ENCODE measurements around the gene MIS18BP1.

The MIS18BP1 gene

DNA sequence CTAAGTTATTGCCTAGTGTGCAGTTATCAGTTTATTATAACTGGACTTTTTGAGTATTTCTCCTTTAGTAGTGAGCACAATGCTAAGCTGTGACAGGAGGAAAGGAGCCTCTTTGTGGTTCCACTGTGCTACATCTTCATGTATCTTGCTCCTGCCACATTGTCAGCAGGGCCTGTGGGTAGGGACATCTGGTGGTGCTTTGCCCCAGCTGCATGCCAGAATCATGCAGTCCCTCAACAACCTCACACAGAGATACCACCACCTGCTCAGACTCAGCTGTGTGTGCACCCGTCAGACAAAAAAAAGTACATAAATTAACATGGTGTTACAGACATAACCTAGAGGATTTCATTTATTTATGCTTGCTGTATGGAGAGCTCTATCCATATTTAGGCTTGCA, 51.1 kb downstream of the MIS18BP1 start:
- TF ChIP-seq, protein P1, sequence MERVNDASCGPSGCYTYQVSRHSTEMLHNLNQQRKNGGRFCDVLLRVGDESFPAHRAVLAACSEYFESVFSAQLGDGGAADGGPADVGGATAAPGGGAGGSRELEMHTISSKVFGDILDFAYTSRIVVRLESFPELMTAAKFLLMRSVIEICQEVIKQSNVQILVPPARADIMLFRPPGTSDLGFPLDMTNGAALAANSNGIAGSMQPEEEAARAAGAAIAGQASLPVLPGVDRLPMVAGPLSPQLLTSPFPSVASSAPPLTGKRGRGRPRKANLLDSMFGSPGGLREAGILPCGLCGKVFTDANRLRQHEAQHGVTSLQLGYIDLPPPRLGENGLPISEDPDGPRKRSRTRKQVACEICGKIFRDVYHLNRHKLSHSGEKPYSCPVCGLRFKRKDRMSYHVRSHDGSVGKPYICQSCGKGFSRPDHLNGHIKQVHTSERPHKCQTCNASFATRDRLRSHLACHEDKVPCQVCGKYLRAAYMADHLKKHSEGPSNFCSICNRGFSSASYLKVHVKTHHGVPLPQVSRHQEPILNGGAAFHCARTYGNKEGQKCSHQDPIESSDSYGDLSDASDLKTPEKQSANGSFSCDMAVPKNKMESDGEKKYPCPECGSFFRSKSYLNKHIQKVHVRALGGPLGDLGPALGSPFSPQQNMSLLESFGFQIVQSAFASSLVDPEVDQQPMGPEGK (CRISPR knock-in tag; IDR thresholded peaks at IDR 0.05; ENCODE audit: borderline replicate concordance), result no peak
- no peak for TF ChIP-seq CSDC2 (CRISPR knock-in tag; IDR thresholded peaks at IDR 0.05)
- no peak for TF ChIP-seq TOX (CRISPR knock-in tag; IDR thresholded peaks at IDR 0.05; ENCODE audit: borderline replicate concordance)
- TF ChIP-seq RARB (CRISPR knock-in tag; IDR thresholded peaks at IDR 0.05), result no peak
- no peak for TF ChIP-seq ZFP3 (CRISPR knock-in tag; IDR thresholded peaks at IDR 0.05)
- TF ChIP-seq, protein P2, sequence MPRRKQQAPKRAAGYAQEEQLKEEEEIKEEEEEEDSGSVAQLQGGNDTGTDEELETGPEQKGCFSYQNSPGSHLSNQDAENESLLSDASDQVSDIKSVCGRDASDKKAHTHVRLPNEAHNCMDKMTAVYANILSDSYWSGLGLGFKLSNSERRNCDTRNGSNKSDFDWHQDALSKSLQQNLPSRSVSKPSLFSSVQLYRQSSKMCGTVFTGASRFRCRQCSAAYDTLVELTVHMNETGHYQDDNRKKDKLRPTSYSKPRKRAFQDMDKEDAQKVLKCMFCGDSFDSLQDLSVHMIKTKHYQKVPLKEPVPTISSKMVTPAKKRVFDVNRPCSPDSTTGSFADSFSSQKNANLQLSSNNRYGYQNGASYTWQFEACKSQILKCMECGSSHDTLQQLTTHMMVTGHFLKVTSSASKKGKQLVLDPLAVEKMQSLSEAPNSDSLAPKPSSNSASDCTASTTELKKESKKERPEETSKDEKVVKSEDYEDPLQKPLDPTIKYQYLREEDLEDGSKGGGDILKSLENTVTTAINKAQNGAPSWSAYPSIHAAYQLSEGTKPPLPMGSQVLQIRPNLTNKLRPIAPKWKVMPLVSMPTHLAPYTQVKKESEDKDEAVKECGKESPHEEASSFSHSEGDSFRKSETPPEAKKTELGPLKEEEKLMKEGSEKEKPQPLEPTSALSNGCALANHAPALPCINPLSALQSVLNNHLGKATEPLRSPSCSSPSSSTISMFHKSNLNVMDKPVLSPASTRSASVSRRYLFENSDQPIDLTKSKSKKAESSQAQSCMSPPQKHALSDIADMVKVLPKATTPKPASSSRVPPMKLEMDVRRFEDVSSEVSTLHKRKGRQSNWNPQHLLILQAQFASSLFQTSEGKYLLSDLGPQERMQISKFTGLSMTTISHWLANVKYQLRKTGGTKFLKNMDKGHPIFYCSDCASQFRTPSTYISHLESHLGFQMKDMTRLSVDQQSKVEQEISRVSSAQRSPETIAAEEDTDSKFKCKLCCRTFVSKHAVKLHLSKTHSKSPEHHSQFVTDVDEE (CRISPR knock-in tag; IDR thresholded peaks at IDR 0.05), result no peak
- ATAC-seq, result peak; percentile 60; the same call in 1 of the 3 replicates

DNA sequence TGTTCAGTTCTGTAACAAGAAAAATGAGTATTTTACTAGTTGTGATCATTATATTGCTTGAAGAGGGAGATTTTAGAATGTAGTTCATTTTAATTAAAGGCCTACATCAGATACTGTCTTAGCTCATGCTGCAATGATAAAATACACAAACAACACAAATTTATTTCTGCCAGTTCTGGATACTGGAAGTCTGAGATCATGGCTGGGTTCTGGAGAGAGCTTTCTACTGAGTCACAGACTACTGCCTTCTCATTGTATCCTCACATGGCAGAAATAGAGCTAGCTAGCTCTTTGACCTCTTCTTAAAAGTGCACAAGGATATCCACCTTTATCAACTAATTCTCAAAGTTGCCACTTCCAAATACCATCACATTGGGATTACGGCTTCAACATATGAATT, 53.8 kb downstream of the MIS18BP1 start:
- TF ChIP-seq, protein P3, sequence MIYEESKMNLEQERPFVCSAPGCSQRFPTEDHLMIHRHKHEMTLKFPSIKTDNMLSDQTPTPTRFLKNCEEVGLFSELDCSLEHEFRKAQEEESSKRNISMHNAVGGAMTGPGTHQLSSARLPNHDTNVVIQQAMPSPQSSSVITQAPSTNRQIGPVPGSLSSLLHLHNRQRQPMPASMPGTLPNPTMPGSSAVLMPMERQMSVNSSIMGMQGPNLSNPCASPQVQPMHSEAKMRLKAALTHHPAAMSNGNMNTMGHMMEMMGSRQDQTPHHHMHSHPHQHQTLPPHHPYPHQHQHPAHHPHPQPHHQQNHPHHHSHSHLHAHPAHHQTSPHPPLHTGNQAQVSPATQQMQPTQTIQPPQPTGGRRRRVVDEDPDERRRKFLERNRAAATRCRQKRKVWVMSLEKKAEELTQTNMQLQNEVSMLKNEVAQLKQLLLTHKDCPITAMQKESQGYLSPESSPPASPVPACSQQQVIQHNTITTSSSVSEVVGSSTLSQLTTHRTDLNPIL (CRISPR knock-in tag; IDR thresholded peaks at IDR 0.05; ENCODE audit: low read depth), result no peak
- TF ChIP-seq OSR1 (CRISPR knock-in tag; IDR thresholded peaks at IDR 0.05), result no peak
- no peak for TF ChIP-seq ZFP3 (CRISPR knock-in tag; IDR thresholded peaks at IDR 0.05)
- TF ChIP-seq, protein P1 (CRISPR knock-in tag; IDR thresholded peaks at IDR 0.05; ENCODE audit: borderline replicate concordance), result no peak
- TF ChIP-seq, protein P4, sequence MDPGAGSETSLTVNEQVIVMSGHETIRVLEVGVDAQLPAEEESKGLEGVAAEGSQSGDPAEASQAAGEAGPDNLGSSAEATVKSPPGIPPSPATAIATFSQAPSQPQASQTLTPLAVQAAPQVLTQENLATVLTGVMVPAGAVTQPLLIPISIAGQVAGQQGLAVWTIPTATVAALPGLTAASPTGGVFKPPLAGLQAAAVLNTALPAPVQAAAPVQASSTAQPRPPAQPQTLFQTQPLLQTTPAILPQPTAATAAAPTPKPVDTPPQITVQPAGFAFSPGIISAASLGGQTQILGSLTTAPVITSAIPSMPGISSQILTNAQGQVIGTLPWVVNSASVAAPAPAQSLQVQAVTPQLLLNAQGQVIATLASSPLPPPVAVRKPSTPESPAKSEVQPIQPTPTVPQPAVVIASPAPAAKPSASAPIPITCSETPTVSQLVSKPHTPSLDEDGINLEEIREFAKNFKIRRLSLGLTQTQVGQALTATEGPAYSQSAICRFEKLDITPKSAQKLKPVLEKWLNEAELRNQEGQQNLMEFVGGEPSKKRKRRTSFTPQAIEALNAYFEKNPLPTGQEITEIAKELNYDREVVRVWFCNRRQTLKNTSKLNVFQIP (CRISPR knock-in tag; IDR thresholded peaks at IDR 0.05; ENCODE audit: borderline replicate concordance, low read depth), result no peak
- no peak; the same call in 2 of the 3 replicates for ATAC-seq

DNA sequence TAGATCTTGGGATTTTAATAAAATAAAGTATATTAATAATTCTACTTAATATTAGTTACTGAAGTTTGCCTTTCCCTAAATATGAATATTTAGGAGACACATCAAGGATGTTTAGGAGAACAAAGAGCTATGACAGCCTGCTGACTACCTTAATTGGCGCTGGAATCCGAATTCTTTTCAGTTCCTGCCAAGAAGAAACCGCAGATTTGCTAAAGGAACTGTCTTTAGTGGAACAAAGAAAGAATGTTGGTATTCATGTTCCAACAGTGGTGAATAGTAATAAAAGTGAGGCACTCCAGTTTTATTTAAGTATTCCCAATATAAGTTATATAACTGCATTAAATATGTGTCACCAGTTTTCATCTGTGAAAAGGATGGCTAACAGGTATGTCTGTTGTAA, 54.5 kb downstream of the MIS18BP1 start:
- TF ChIP-seq ZNF8 (CRISPR knock-in tag; IDR thresholded peaks at IDR 0.05), result no peak
- TF ChIP-seq ARNTL (CRISPR knock-in tag; IDR thresholded peaks at IDR 0.05; ENCODE audit: borderline replicate concordance, low read depth), result no peak
- TF ChIP-seq ZFP30 (CRISPR knock-in tag; IDR thresholded peaks at IDR 0.05), result no peak
- no peak for TF ChIP-seq GLIS3 (CRISPR knock-in tag; IDR thresholded peaks at IDR 0.05)
- TF ChIP-seq, protein P4 (CRISPR knock-in tag; IDR thresholded peaks at IDR 0.05; ENCODE audit: borderline replicate concordance, low read depth), result no peak
- TF ChIP-seq SNAI2 (CRISPR knock-in tag; IDR thresholded peaks at IDR 0.05), result no peak
- no peak for TF ChIP-seq ESRRG (CRISPR knock-in tag; IDR thresholded peaks at IDR 0.05)
- TF ChIP-seq, protein P1 (CRISPR knock-in tag; IDR thresholded peaks at IDR 0.05; ENCODE audit: borderline replicate concordance), result no peak
- no peak for TF ChIP-seq ZNF70 (CRISPR knock-in tag; IDR thresholded peaks at IDR 0.05)
- peak; percentile 42; the same call in 2 of the 3 replicates for ATAC-seq

All from SK-N-SH treated with all-trans-retinoic acid at 6 μM for 48 hours (cell line).